Stimulated activated CD4-positive, alpha-beta T cell treated with anti-CD3 and anti-CD28 coated beads, Interleukin-4, amount 100 ng/mL, for 48 hours (primary cell): Measurements from ENCODE around the gene PCDHB3.
"Not testable (repeated sequence)": the region's sequence is repeated elsewhere in the genome, so short reads cannot be mapped to it uniquely, and the experiment has no call there.

Experiments used
- DNase-seq, 2 donors: peaks; one replicate each; pipeline ENCODE4 v3.0.0-alpha.2; 2020; ENCODE audit warnings: low read depth in 2 of 2

The PCDHB3 gene

GRCh38 chr5:141100243-141100805 lies at the start of gene PCDHB3:
Gene PCDHB3 (plus strand): TSS chr5:141100473. CDS start chr5:141100650, 177 bp downstream.
- DNase-seq: peak; percentile 21 to 47

- no peak for DNase-seq
Measured at GRCh38 chr5:141050622-141051520, 49.4 kb upstream of the PCDHB3 start, which contains the start of gene PCDHB1. Gene PCDHB1 (plus strand): TSS chr5:141051374. CDS start chr5:141051471, 97 bp downstream.

- DNase-seq: no peak
Measured at GRCh38 chr5:141051521-141051866, 48.8 kb upstream of the PCDHB3 start.

- DNase-seq: no peak
Measured at GRCh38 chr5:141077826-141078225, 22.4 kb upstream of the PCDHB3 start.

GRCh38 chr5:141082228-141082627 lies 18.0 kb upstream of the PCDHB3 start:
- DNase-seq: no peak

- DNase-seq: peak in 1 of 2 donors; percentile 6
Measured at GRCh38 chr5:141084487-141084989, 15.7 kb upstream of the PCDHB3 start.

GRCh38 chr5:141094481-141095262 lies 5.6 kb upstream of the PCDHB3 start, which contains the start of gene PCDHB2:
Gene PCDHB2 (plus strand): TSS chr5:141094615. CDS start chr5:141094791, 176 bp downstream.
- DNase-seq: no peak

GRCh38 chr5:141095263-141095641 lies 5.0 kb upstream of the PCDHB3 start:
- DNase-seq: no peak

GRCh38 chr5:141096181-141096580 lies 4.1 kb upstream of the PCDHB3 start:
- DNase-seq: not testable (repeated sequence)

- DNase-seq: not testable (repeated sequence)
Measured at GRCh38 chr5:141096586-141096985, 3.7 kb upstream of the PCDHB3 start.

- DNase-seq: no peak
Measured at GRCh38 chr5:141101059-141101458, 786 bp downstream of the PCDHB3 start.

- not testable (repeated sequence) for DNase-seq
Measured at GRCh38 chr5:141102070-141102469, 1.8 kb downstream of the PCDHB3 start.

GRCh38 chr5:141102471-141102870 lies 2.2 kb downstream of the PCDHB3 start:
- DNase-seq: not testable (repeated sequence)

- DNase-seq: no peak
Measured at GRCh38 chr5:141105350-141105749, 5.1 kb downstream of the PCDHB3 start.

GRCh38 chr5:141119250-141119649 lies 19.0 kb downstream of the PCDHB3 start:
- DNase-seq: no peak

GRCh38 chr5:141121563-141121962 lies 21.3 kb downstream of the PCDHB3 start, which contains the start of gene PCDHB4:
Gene PCDHB4 (plus strand): TSS chr5:141121818. CDS start chr5:141121999, 181 bp downstream.
- peak in 1 of 2 donors; percentile 4 for DNase-seq

- DNase-seq: no peak
Measured at GRCh38 chr5:141121985-141122384, 21.7 kb downstream of the PCDHB3 start.

GRCh38 chr5:141123396-141124135 lies 23.3 kb downstream of the PCDHB3 start:
- DNase-seq: not testable (repeated sequence)

GRCh38 chr5:141127305-141127704 lies 27.0 kb downstream of the PCDHB3 start:
- no peak for DNase-seq

GRCh38 chr5:141135030-141135717 lies 34.9 kb downstream of the PCDHB3 start, which contains the start of gene PCDHB5:
Gene PCDHB5 (plus strand): TSS chr5:141135206. CDS start chr5:141135435, 229 bp downstream.
- DNase-seq: no peak
